Activated T-cell treated with anti-CD3 and anti-CD28 coated beads for 1 hour (primary cell): ENCODE data around the gene A4GNT.

Experiments
- DNase-seq: peaks from one replicate; pipeline ENCODE4 v3.0.0-alpha.2; 2020; ENCODE audit warnings: low read depth

The A4GNT gene

GRCh38 chr3:138078901-138079344, 53.3 kb downstream of the A4GNT start:
- no peak for DNase-seq

DNA sequence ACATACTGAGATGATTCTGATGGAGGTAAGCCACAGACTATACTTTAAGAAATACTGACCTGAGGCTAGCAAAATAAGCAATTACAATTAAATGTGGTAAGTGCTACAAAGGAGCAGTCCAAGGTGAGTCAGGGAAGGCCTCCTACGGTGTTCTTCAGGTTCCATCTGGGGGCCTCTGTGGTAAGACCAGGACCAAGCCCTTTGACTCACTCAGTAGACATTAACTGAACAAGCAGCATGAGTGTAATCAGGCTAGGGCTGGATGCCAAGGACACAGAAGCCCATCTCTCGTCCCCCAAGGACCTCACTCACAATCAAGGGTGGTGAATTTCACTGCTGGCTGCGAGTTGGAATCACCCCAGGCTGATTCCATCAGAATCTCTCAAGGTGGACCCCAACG, 54.1 kb downstream of the A4GNT start:
- no peak for DNase-seq
